Measurements from ENCODE around the gene ZSCAN12.
A peak's percentile ranks its signal among the peaks of the same experiment; 100 is the strongest.

The ZSCAN12 gene

GRCh38 chr6:28345201-28345600 lies 54.3 kb downstream of the ZSCAN12 start:
- no peak for TF ChIP-seq SIN3A (IDR thresholded peaks at IDR 0.05; ENCODE audit: borderline replicate concordance, insufficient read depth, low read length)
- TF ChIP-seq FOXP2 (optimal IDR thresholded peaks at IDR 0.05; ENCODE audit: borderline replicate concordance, extremely low read depth, extremely low read length, insufficient read depth): no peak
- no peak for TF ChIP-seq POLR2AphosphoS5 (IDR thresholded peaks at IDR 0.05; ENCODE audit: low read depth, low read length)
- no peak for TF ChIP-seq REST (IDR thresholded peaks at IDR 0.05; ENCODE audit: insufficient read depth in 1 of 2, low read depth in 2 of 2, low read length in 2 of 2)
- TF ChIP-seq TAF1 (IDR thresholded peaks at IDR 0.05; ENCODE audit: borderline replicate concordance, insufficient read depth, low read length): no peak

GRCh38 chr6:28343898-28344677 lies 55.5 kb downstream of the ZSCAN12 start:
- TF ChIP-seq TAF1 (IDR thresholded peaks at IDR 0.05; ENCODE audit: borderline replicate concordance, insufficient read depth, low read length): no peak

GRCh38 chr6:28340310-28341095 lies 59.0 kb downstream of the ZSCAN12 start:
- no peak for TF ChIP-seq SIN3A (IDR thresholded peaks at IDR 0.05; ENCODE audit: borderline replicate concordance, insufficient read depth, low read length)
- TF ChIP-seq POLR2AphosphoS5 (IDR thresholded peaks at IDR 0.05; ENCODE audit: low read depth, low read length): no peak
- TF ChIP-seq TAF1 (IDR thresholded peaks at IDR 0.05; ENCODE audit: borderline replicate concordance, insufficient read depth, low read length): no peak
- TF ChIP-seq FOXP2 (optimal IDR thresholded peaks at IDR 0.05; ENCODE audit: borderline replicate concordance, extremely low read depth, extremely low read length, insufficient read depth): no peak
- TF ChIP-seq REST (IDR thresholded peaks at IDR 0.05; ENCODE audit: insufficient read depth in 1 of 2, low read depth in 2 of 2, low read length in 2 of 2): no peak

- TF ChIP-seq SIN3A (IDR thresholded peaks at IDR 0.05; ENCODE audit: borderline replicate concordance, insufficient read depth, low read length): no peak
Measured at GRCh38 chr6:28337121-28337520, 62.4 kb downstream of the ZSCAN12 start.

- TF ChIP-seq REST (IDR thresholded peaks at IDR 0.05; ENCODE audit: insufficient read depth in 1 of 2, low read depth in 2 of 2, low read length in 2 of 2) (no peak), SIN3A (IDR thresholded peaks at IDR 0.05; ENCODE audit: borderline replicate concordance, insufficient read depth, low read length) (0 out of 2 replicates have a peak, but pooled peaks have one; percentile 11)
Measured at GRCh38 chr6:28336284-28337120, 63.0 kb downstream of the ZSCAN12 start.

All from PFSK-1 (cell line).